H9 (cell line): ENCODE measurements around the gene KAT6B. TPM values are rescaled to one million over a fixed set of nuclear protein-coding genes. Genes with fewer than 3 reads are reported as not detected.

ENCODE experiments used
- DNase-seq: peaks from one replicate; pipeline ENCODE4 v3.0.0-alpha.2; 2017
- H2AFZ ChIP-seq: one replicate; pipeline ENCODE4 v1.6.1; 2013; ENCODE audit warnings: mild to moderate bottlenecking, low read length, control low read depth, moderate library complexity
- H2AK5ac ChIP-seq: 2 replicates; pipeline ENCODE4 v1.6.1; 2013; ENCODE audit warnings: low read length, control low read depth, mixed read lengths; ENCODE audit not compliant: insufficient read length
- H2BK120ac ChIP-seq: one replicate; pipeline ENCODE4 v1.6.1; 2013; ENCODE audit warnings: low read depth, mild to moderate bottlenecking, low read length, control low read depth, inconsistent platforms; ENCODE audit not compliant: poor library complexity, severe bottlenecking
- H2BK12ac ChIP-seq: 2 replicates; pipeline ENCODE4 v1.6.1; 2013; ENCODE audit warnings: low read length, control low read depth, mixed read lengths, low read depth; ENCODE audit not compliant: insufficient read length
- H2BK15ac ChIP-seq: 2 replicates; pipeline ENCODE4 v1.6.1; 2013; ENCODE audit warnings: low read depth, low read length, control low read depth
- H2BK20ac ChIP-seq: one replicate; pipeline ENCODE4 v1.6.1; 2013; ENCODE audit warnings: low read depth, mild to moderate bottlenecking, low read length, control low read depth, inconsistent platforms; ENCODE audit not compliant: poor library complexity, severe bottlenecking
- H2BK5ac ChIP-seq: 2 replicates; pipeline ENCODE4 v1.6.1; 2013; ENCODE audit warnings: low read length, control low read depth, mixed read lengths; ENCODE audit not compliant: insufficient read length
- H3K14ac ChIP-seq: 2 replicates; pipeline ENCODE4 v1.6.1; 2013; ENCODE audit warnings: low read length, control low read depth; ENCODE audit not compliant: insufficient read depth
- H3K18ac ChIP-seq: 2 replicates; pipeline ENCODE4 v1.6.1; 2013; ENCODE audit warnings: low read depth, mild to moderate bottlenecking, mixed read lengths, low read length, control low read depth; ENCODE audit not compliant: insufficient read length
- H3K23ac ChIP-seq: 2 replicates; pipeline ENCODE4 v1.6.1; 2013; ENCODE audit warnings: low read length, control low read depth, mixed read lengths, low read depth; ENCODE audit not compliant: insufficient read length
- H3K23me2 ChIP-seq: 2 replicates; pipeline ENCODE4 v1.6.1; 2013; ENCODE audit warnings: low read depth, mild to moderate bottlenecking, mixed read lengths, low read length, control low read depth; ENCODE audit not compliant: insufficient read length, poor library complexity, severe bottlenecking
- H3K27ac ChIP-seq: 2 replicates; pipeline ENCODE4 v1.5.1; 2013; ENCODE audit warnings: low read length, control low read depth, mixed read lengths, low read depth; ENCODE audit not compliant: insufficient read length
- H3K27me3 ChIP-seq: 2 replicates; pipeline ENCODE4 v1.6.1; 2013; ENCODE audit warnings: low read length, control low read depth, inconsistent platforms; ENCODE audit not compliant: insufficient read depth
- H3K4ac ChIP-seq: 2 replicates; pipeline ENCODE4 v1.6.1; 2013; ENCODE audit warnings: low read depth, mild to moderate bottlenecking, control low read depth, inconsistent platforms, low read length, moderate library complexity
- H3K4me1 ChIP-seq: 2 replicates; pipeline ENCODE4 v1.6.1; 2013; ENCODE audit warnings: low read length, control low read depth, inconsistent platforms; ENCODE audit not compliant: insufficient read depth
- H3K4me2 ChIP-seq: 2 replicates; pipeline ENCODE4 v1.6.1; 2013; ENCODE audit warnings: low read length, control low read depth, mixed read lengths; ENCODE audit not compliant: insufficient read length, insufficient read depth
- H3K56ac ChIP-seq: 2 replicates; pipeline ENCODE4 v1.6.1; 2013; ENCODE audit warnings: low read depth, mild to moderate bottlenecking, mixed read lengths, low read length, control low read depth; ENCODE audit not compliant: insufficient read length
- H3K79me1 ChIP-seq: 2 replicates; pipeline ENCODE4 v1.6.1; 2013; ENCODE audit warnings: low read depth, mild to moderate bottlenecking, moderate library complexity, low read length, control low read depth, inconsistent platforms; ENCODE audit not compliant: insufficient read depth, poor library complexity, severe bottlenecking
- H3K79me2 ChIP-seq: 2 replicates; pipeline ENCODE4 v1.6.1; 2013; ENCODE audit warnings: low read length, control low read depth, inconsistent platforms; ENCODE audit not compliant: insufficient read depth
- H3K9ac ChIP-seq: 2 replicates; pipeline ENCODE4 v1.6.1; 2013; ENCODE audit warnings: low read length, control low read depth, mixed read lengths; ENCODE audit not compliant: insufficient read length; ENCODE audit errors: extremely low read depth
- H3K9me3 ChIP-seq: one replicate; pipeline ENCODE4 v1.6.1; 2013; ENCODE audit warnings: low read depth, low read length, inconsistent platforms; ENCODE audit not compliant: control insufficient read depth
- H3T11ph ChIP-seq: one replicate; pipeline ENCODE4 v1.6.1; 2013; ENCODE audit warnings: mild to moderate bottlenecking, low read length, control low read depth, inconsistent platforms
- H4K20me1 ChIP-seq: one replicate; pipeline ENCODE4 v1.6.1; 2013; ENCODE audit not compliant: control insufficient read depth, insufficient read length, insufficient read depth
- H4K5ac ChIP-seq: 2 replicates; pipeline ENCODE4 v1.6.1; 2013; ENCODE audit warnings: low read depth, mild to moderate bottlenecking, mixed read lengths, low read length, control low read depth; ENCODE audit not compliant: insufficient read length
- H4K8ac ChIP-seq: replicated peaks from 2 replicates; pipeline ENCODE4 v1.6.1; 2013; ENCODE audit warnings: low read length, control low read depth, mixed read lengths, low read depth; ENCODE audit not compliant: insufficient read length
- H4K91ac ChIP-seq: 2 replicates; pipeline ENCODE4 v1.6.1; 2013; ENCODE audit warnings: low read depth, mild to moderate bottlenecking, moderate library complexity, mixed read lengths, low read length, control low read depth; ENCODE audit not compliant: insufficient read length
- H3K27ac Mint-ChIP-seq, 3 experiments: 2 replicates in 2 of 3; 3 replicates in 1 of 3; pipeline ENCODE4 v1.8.0; 2020 to 2021; ENCODE audit warnings: mixed read lengths in 3 of 3, mild to moderate bottlenecking in 1 of 3, moderate library complexity in 1 of 3
- H3K27me3 Mint-ChIP-seq: 2 replicates; pipeline ENCODE4 v1.8.0; 2021; ENCODE audit warnings: low read depth, mild to moderate bottlenecking, moderate library complexity, mixed read lengths
- H3K36me3 Mint-ChIP-seq, 3 experiments: 2 replicates in 2 of 3; 3 replicates in 1 of 3; pipeline ENCODE4 v1.8.0; 2020 to 2021; ENCODE audit warnings: low read depth in 3 of 3, mixed read lengths in 3 of 3; ENCODE audit not compliant: insufficient read depth in 1 of 3
- H3K4me1 Mint-ChIP-seq, 2 experiments: 2 replicates each; pipeline ENCODE4 v1.8.0; 2020; ENCODE audit warnings: mixed read lengths in 2 of 2
- H3K4me3 Mint-ChIP-seq, 2 experiments: 2 replicates in 1 of 2; 3 replicates in 1 of 2; pipeline ENCODE4 v1.8.0; 2020 to 2021; ENCODE audit warnings: mild to moderate bottlenecking in 2 of 2, mixed read lengths in 2 of 2, moderate library complexity in 1 of 2
- H3K9me3 Mint-ChIP-seq, 2 experiments: 2 replicates in 1 of 2; 3 replicates in 1 of 2; pipeline ENCODE4 v1.8.0; 2020; ENCODE audit warnings: mild to moderate bottlenecking in 2 of 2, mixed read lengths in 2 of 2, moderate library complexity in 1 of 2
- CTCF ChIP-seq: fragments of 200-600 bp; sonication (generic); conservative IDR thresholded peaks from 3 replicates; pipeline ENCODE4 v1.8.0; 2021; ENCODE audit warnings: antibody characterized with exemption, mild to moderate bottlenecking
- whole genome bisulfite sequencing: extraction: QIAGEN DNeasy Blood & Tissue Kit; methylation state at CpG from one replicate; pipeline ENCODE4 v1.1.7; 2013; ENCODE audit warnings: missing lambda C conversion rate, low lambda C conversion rate, mixed read lengths; ENCODE audit not compliant: insufficient read length; ENCODE audit errors: extremely low coverage; 5-methylcytosine and 5-hydroxymethylcytosine counted together
- total RNA-seq: library from RNA; stranded (reverse); gene quantifications from 2 replicates; pipeline ENCODE4 v1.2.1, GENCODE V29; 2021

KAT6B gene
- total RNA-seq, 1 experiment from 2014 or later, result 34.2 TPM

GRCh38 chr10:74930965-74931364 is 104.6 kb downstream of the KAT6B start:
- no peak overlapping the region for H3K9ac ChIP-seq
- peaks cover 2% of the 10 kb centered on the region for H3K79me1 ChIP-seq
- no peak overlapping the region for H2BK15ac ChIP-seq
- Mint-ChIP-seq H3K36me3 (no peaks in the 10 kb centered on the region), H3K27me3 (no peaks in the 10 kb centered on the region), H3K27ac (no peak overlapping the region; a peak in 1 of 7 replicates), H3K4me1 (peaks cover 15 to 18% of the 10 kb centered on the region in 2 experiments), H3K4me3 (no peak overlapping the region), H3K9me3 (no peaks in the 10 kb centered on the region)
- no peak overlapping the region for H4K5ac ChIP-seq
- no peak overlapping the region for H3K23ac ChIP-seq
- no peak overlapping the region for H2BK20ac ChIP-seq
- no peak for TF ChIP-seq CTCF
- H3K27me3 ChIP-seq, result no peaks in the 10 kb centered on the region
- H2BK5ac ChIP-seq, result no peak overlapping the region
- 0 out of 2 replicates have a peak overlapping the region, but pooled peaks have one; percentile 63 for H3K14ac ChIP-seq
- H2AFZ ChIP-seq, result no peak overlapping the region
- H3K23me2 ChIP-seq, result no peaks in the 10 kb centered on the region
- DNase-seq, result no peak
- H3K4me1 ChIP-seq, result peaks cover 2% of the 10 kb centered on the region; the same call in 1 of the 2 replicates
- no peaks in the 10 kb centered on the region for H4K20me1 ChIP-seq
- H3K9me3 ChIP-seq, result no peaks in the 10 kb centered on the region
- no peak overlapping the region for H4K8ac ChIP-seq
- H2BK12ac ChIP-seq, result no peak overlapping the region
- H3K79me2 ChIP-seq, result no peaks in the 10 kb centered on the region
- H3T11ph ChIP-seq, result no peak overlapping the region
- H3K27ac ChIP-seq, result no peak overlapping the region
- H3K18ac ChIP-seq, result no peak overlapping the region
- no CpG with 5 or more reads among the region's 3 CpGs for WGBS
- no peak overlapping the region for H4K91ac ChIP-seq
- H2BK120ac ChIP-seq, result no peak overlapping the region
- no peak overlapping the region for H3K4me2 ChIP-seq
- no peak overlapping the region for H2AK5ac ChIP-seq
- no peak overlapping the region for H3K4ac ChIP-seq
- no peak overlapping the region for H3K56ac ChIP-seq
